ENCODE results near the gene C1QTNF3.
"Not testable (repeated sequence)": the region's sequence is repeated elsewhere in the genome, so short reads cannot be mapped to it uniquely, and the experiment has no call there.

Gene C1QTNF3

GRCh38 chr5:34043099-34043876 lies at the start of gene C1QTNF3:
C1QTNF3 (minus strand) TSS chr5:34043213; CDS start chr5:34043125, 88 bp downstream.
- DNase-seq, result no peak

- not testable (repeated sequence) for DNase-seq
Measured at GRCh38 chr5:34091039-34091438, 48.0 kb upstream of the C1QTNF3 start.

GRCh38 chr5:34089802-34090201 lies 46.8 kb upstream of the C1QTNF3 start:
- not testable (repeated sequence) for DNase-seq

GRCh38 chr5:34087728-34088127 lies 44.7 kb upstream of the C1QTNF3 start:
- DNase-seq, result not testable (repeated sequence)

GRCh38 chr5:34083898-34084297 lies 40.9 kb upstream of the C1QTNF3 start:
- not testable (repeated sequence) for DNase-seq

- not testable (repeated sequence) for DNase-seq
Measured at GRCh38 chr5:34079505-34079904, 36.5 kb upstream of the C1QTNF3 start.

GRCh38 chr5:34077636-34078035 lies 34.6 kb upstream of the C1QTNF3 start:
- not testable (repeated sequence) for DNase-seq

GRCh38 chr5:34076719-34077364 lies 33.8 kb upstream of the C1QTNF3 start:
- DNase-seq, result not testable (repeated sequence)

- DNase-seq, result not testable (repeated sequence)
Measured at GRCh38 chr5:34074472-34074871, 31.5 kb upstream of the C1QTNF3 start.

GRCh38 chr5:34074071-34074470 lies 31.1 kb upstream of the C1QTNF3 start:
- DNase-seq, result not testable (repeated sequence)

- DNase-seq, result not testable (repeated sequence)
Measured at GRCh38 chr5:34070626-34071025, 27.6 kb upstream of the C1QTNF3 start.

GRCh38 chr5:34064656-34065055 lies 21.6 kb upstream of the C1QTNF3 start:
- no peak for DNase-seq

- DNase-seq, result no peak
Measured at GRCh38 chr5:34062419-34062818, 19.4 kb upstream of the C1QTNF3 start.

GRCh38 chr5:34061993-34062392 lies 19.0 kb upstream of the C1QTNF3 start:
- no peak for DNase-seq

GRCh38 chr5:34059977-34060376 lies 17.0 kb upstream of the C1QTNF3 start:
- no peak for DNase-seq

- DNase-seq, result no peak
Measured at GRCh38 chr5:34058532-34058931, 15.5 kb upstream of the C1QTNF3 start.

- no peak for DNase-seq
Measured at GRCh38 chr5:34057569-34057968, 14.6 kb upstream of the C1QTNF3 start.

- DNase-seq, result no peak
Measured at GRCh38 chr5:34057118-34057517, 14.1 kb upstream of the C1QTNF3 start.

GRCh38 chr5:34055667-34056066 lies 12.7 kb upstream of the C1QTNF3 start:
- DNase-seq, result no peak

- DNase-seq, result no peak
Measured at GRCh38 chr5:34054400-34054729, 11.4 kb upstream of the C1QTNF3 start.

- no peak for DNase-seq
Measured at GRCh38 chr5:34053571-34054399, 10.8 kb upstream of the C1QTNF3 start.

GRCh38 chr5:34053133-34053532 lies 10.1 kb upstream of the C1QTNF3 start:
- no peak for DNase-seq

GRCh38 chr5:34051374-34051980 lies 8.5 kb upstream of the C1QTNF3 start:
- no peak for DNase-seq

Data from activated CD4-positive, alpha-beta T cell treated with anti-CD3 and anti-CD28 coated beads, Interleukin-2, amount 50 U/mL, for 4 hours (primary cell).